NK-92 (cell line): ENCODE results near the gene TMEM89.

Source experiments
- DNase-seq: peaks from one replicate; lab custom pipeline; 2025; ENCODE audit not compliant: unreplicated experiment; lab: John Stamatoyannopoulos, UW

Gene TMEM89

GRCh38 chr3:48591436-48591835 lies 30.1 kb downstream of the TMEM89 start:
- DNase-seq = no peak

GRCh38 chr3:48588230-48588629 lies 33.3 kb downstream of the TMEM89 start:
- no peak for DNase-seq

GRCh38 chr3:48587686-48588085 lies 33.9 kb downstream of the TMEM89 start:
- no peak for DNase-seq

GRCh38 chr3:48585411-48585810 lies 36.2 kb downstream of the TMEM89 start:
- no peak for DNase-seq

- no peak for DNase-seq
Measured at GRCh38 chr3:48584836-48585235, 36.7 kb downstream of the TMEM89 start.

GRCh38 chr3:48581621-48582481 lies 39.7 kb downstream of the TMEM89 start:
- no peak for DNase-seq

- DNase-seq = no peak
Measured at GRCh38 chr3:48576647-48577046, 44.9 kb downstream of the TMEM89 start.

- no peak for DNase-seq
Measured at GRCh38 chr3:48575366-48575765, 46.2 kb downstream of the TMEM89 start.

GRCh38 chr3:48573973-48574585 lies 47.5 kb downstream of the TMEM89 start:
- DNase-seq = no peak

- no peak for DNase-seq
Measured at GRCh38 chr3:48572517-48572916, 49.1 kb downstream of the TMEM89 start.

GRCh38 chr3:48571938-48572337 lies 49.6 kb downstream of the TMEM89 start:
- DNase-seq = no peak
